Osteocyte (in vitro differentiated cells): ENCODE measurements around the gene TMC5. TPM values are rescaled to one million over a fixed set of nuclear protein-coding genes. Genes with fewer than 3 reads are reported as not detected.

Experiments used
- DNase-seq: peaks from one replicate; pipeline ENCODE4 v3.0.0; 2021; ENCODE audit warnings: mixed read lengths; ENCODE audit not compliant: unreplicated experiment; ENCODE audit errors: extremely low spot score
- H3K27ac Mint-ChIP-seq: one replicate; pipeline ENCODE4 v1.8.0; 2021; ENCODE audit warnings: mild to moderate bottlenecking, mixed read lengths; ENCODE audit not compliant: unreplicated experiment
- H3K27me3 Mint-ChIP-seq: one replicate; pipeline ENCODE4 v1.8.0; 2021; ENCODE audit warnings: mixed read lengths; ENCODE audit not compliant: unreplicated experiment
- H3K36me3 Mint-ChIP-seq: one replicate; pipeline ENCODE4 v1.8.0; 2021; ENCODE audit warnings: mixed read lengths; ENCODE audit not compliant: unreplicated experiment
- H3K4me1 Mint-ChIP-seq: one replicate; pipeline ENCODE4 v1.8.0; 2021; ENCODE audit warnings: mixed read lengths; ENCODE audit not compliant: unreplicated experiment
- H3K4me3 Mint-ChIP-seq: one replicate; pipeline ENCODE4 v1.8.0; 2021; ENCODE audit warnings: mild to moderate bottlenecking, moderate library complexity, mixed read lengths; ENCODE audit not compliant: unreplicated experiment
- H3K9me3 Mint-ChIP-seq: one replicate; pipeline ENCODE4 v1.8.0; 2021; ENCODE audit warnings: mixed read lengths; ENCODE audit not compliant: unreplicated experiment
- total RNA-seq: library from RNA; stranded (reverse); gene quantifications from 2 replicates; pipeline ENCODE4 v1.2.1, GENCODE V29; 2021
- TF ChIP-seq, protein P1 (sequence below): fragments of 200-600 bp; sonication (generic); IDR thresholded peaks from 2 replicates; pipeline ENCODE4 v1.5.0; 2021; ENCODE audit warnings: antibody characterized with exemption, mild to moderate bottlenecking, moderate library complexity

Gene TMC5
- total RNA-seq, 1 donor from 2014 or later, result not detected

GRCh38 chr16:19548144-19548543 lies 130.5 kb downstream of the TMC5 start:
- no peaks in the 10 kb centered on the region for H3K4me1 Mint-ChIP-seq
- H3K9me3 Mint-ChIP-seq, result no peaks in the 10 kb centered on the region
- DNase-seq, result no peak
- peaks cover 22% of the 10 kb centered on the region for H3K36me3 Mint-ChIP-seq
- H3K4me3 Mint-ChIP-seq, result no peak overlapping the region
- TF ChIP-seq, protein P1, sequence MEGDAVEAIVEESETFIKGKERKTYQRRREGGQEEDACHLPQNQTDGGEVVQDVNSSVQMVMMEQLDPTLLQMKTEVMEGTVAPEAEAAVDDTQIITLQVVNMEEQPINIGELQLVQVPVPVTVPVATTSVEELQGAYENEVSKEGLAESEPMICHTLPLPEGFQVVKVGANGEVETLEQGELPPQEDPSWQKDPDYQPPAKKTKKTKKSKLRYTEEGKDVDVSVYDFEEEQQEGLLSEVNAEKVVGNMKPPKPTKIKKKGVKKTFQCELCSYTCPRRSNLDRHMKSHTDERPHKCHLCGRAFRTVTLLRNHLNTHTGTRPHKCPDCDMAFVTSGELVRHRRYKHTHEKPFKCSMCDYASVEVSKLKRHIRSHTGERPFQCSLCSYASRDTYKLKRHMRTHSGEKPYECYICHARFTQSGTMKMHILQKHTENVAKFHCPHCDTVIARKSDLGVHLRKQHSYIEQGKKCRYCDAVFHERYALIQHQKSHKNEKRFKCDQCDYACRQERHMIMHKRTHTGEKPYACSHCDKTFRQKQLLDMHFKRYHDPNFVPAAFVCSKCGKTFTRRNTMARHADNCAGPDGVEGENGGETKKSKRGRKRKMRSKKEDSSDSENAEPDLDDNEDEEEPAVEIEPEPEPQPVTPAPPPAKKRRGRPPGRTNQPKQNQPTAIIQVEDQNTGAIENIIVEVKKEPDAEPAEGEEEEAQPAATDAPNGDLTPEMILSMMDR, result no peak
- H3K27ac Mint-ChIP-seq, result no peak overlapping the region
- H3K27me3 Mint-ChIP-seq, result no peaks in the 10 kb centered on the region

Other genes starting within 250 kb of the TMC5 start
- gene SYT17, start 249.6 kb upstream of the TMC5 start, total RNA-seq, result not detected in 2 replicates
- not detected in 2 replicates for gene CLEC19A, start 132.2 kb upstream of the TMC5 start, total RNA-seq
- gene GDE1, start 104.2 kb downstream of the TMC5 start, total RNA-seq, result 75.9 and 77.8 TPM in 2 replicates
- gene CCP110, start 106.1 kb downstream of the TMC5 start, total RNA-seq, result 12.4 and 15.5 TPM in 2 replicates
- 78.2 and 79.0 TPM in 2 replicates for gene VPS35L, start 137.8 kb downstream of the TMC5 start, total RNA-seq